Prostate gland (tissue), 2 donors: Measurements from ENCODE around the gene FAM24B. TPM values are rescaled to one million over a fixed set of nuclear protein-coding genes. Genes with fewer than 3 reads are reported as not detected.

Experiments
- DNase-seq: peaks from one replicate; pipeline ENCODE4 v3.0.0-alpha.2; 2019; ENCODE audit warnings: low spot score
- H3K27ac ChIP-seq, 2 donors: fragments of 200-600 bp; sonication (generic); 2 replicates each; pipeline ENCODE4 v1.5.1; 2017 to 2019
- H3K27me3 ChIP-seq: fragments of 200-600 bp; sonication (generic); replicated peaks from 2 replicates; pipeline ENCODE4 v1.5.1; 2019; ENCODE audit not compliant: insufficient read depth
- H3K36me3 ChIP-seq, 2 donors: fragments of 200-600 bp; sonication (generic); 1 replicate in 1 of 2; 2 replicates in 1 of 2; pipeline versions ENCODE4 v1.5.1 to v1.8.1; 2017 to 2019
- H3K4me1 ChIP-seq: fragments of 200-600 bp; sonication (generic); replicated peaks from 2 replicates; pipeline ENCODE4 v1.5.1; 2019
- H3K4me3 ChIP-seq, 2 donors: fragments of 200-600 bp; sonication (generic); 2 replicates each; pipeline ENCODE4 v1.5.1; 2017 to 2019
- H3K9me3 ChIP-seq: fragments of 200-600 bp; sonication (generic); 2 replicates; pipeline ENCODE4 v1.5.1; 2017
- POLR2A ChIP-seq: fragments of 450-650 bp; IDR thresholded peaks from one replicate; pipeline ENCODE4 v1.6.1; 2016; ENCODE audit warnings: antibody characterized with exemption, mild to moderate bottlenecking
- POLR2AphosphoS5 ChIP-seq: sonication (generic); formaldehyde crosslinking; IDR thresholded peaks from one replicate; pipeline ENCODE4 v1.6.1; 2017; ENCODE audit warnings: antibody characterized with exemption
- WGBS: methylation state at CpG from one replicate; pipeline ENCODE4 v1.1.5; 2018; 5-methylcytosine and 5-hydroxymethylcytosine counted together
- intact Hi-C: fragments of 100-400 bp; cut with DNase I; formaldehyde crosslinking; loops from one replicate; pipeline ENCODE4 v1.14.2; 2022
- total RNA-seq, 2 donors: library from RNA; depleted of rRNA; stranded (reverse); fragments of >200 nt; gene quantifications; one replicate each; pipeline ENCODE4 v1.1.0, GENCODE V29; 2016
- TF ChIP-seq, protein P1 (sequence below), 4 experiments: fragments of 200-600 bp in 2 of 4; fragments of 450-650 bp in 2 of 4; sonication (generic) in 2 of 4; IDR thresholded peaks; 1 replicate in 3 of 4; 2 replicates in 1 of 4; pipeline ENCODE4 v1.5.1; 2016 to 2019; ENCODE audit warnings: antibody characterized with exemption in 4 of 4, mild to moderate bottlenecking in 2 of 4, moderate library complexity in 2 of 4

FAM24B gene
- total RNA-seq, 2 donors from 2014 or later = 5.7 to 5.9 TPM

DNA sequence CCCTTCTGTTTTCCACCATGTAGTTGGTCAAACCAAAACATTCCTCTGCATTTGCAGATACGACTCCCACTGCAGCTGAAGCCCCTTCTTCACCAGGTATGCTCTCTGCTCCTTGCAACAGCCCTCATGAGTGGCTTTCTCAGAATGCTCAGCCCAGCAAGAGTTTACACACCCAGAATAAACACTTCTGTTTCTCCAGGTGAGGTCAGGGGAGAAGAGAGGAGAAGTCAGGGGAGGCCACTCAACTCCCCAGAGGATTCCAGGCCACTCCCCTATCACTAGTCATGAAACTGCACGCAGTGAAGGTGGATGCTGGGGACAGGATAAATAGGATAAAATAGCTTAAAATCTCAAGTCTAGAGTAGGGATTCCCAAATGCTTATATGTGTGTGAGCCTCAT, 64.9 kb downstream of the FAM24B start:
- H3K4me3 ChIP-seq = no peak overlapping the region
- 61% methylated on average over 2 of the region's 2 CpGs for WGBS
- TF ChIP-seq POLR2AphosphoS5 = no peak
- TF ChIP-seq POLR2A = no peak
- TF ChIP-seq, protein P1, sequence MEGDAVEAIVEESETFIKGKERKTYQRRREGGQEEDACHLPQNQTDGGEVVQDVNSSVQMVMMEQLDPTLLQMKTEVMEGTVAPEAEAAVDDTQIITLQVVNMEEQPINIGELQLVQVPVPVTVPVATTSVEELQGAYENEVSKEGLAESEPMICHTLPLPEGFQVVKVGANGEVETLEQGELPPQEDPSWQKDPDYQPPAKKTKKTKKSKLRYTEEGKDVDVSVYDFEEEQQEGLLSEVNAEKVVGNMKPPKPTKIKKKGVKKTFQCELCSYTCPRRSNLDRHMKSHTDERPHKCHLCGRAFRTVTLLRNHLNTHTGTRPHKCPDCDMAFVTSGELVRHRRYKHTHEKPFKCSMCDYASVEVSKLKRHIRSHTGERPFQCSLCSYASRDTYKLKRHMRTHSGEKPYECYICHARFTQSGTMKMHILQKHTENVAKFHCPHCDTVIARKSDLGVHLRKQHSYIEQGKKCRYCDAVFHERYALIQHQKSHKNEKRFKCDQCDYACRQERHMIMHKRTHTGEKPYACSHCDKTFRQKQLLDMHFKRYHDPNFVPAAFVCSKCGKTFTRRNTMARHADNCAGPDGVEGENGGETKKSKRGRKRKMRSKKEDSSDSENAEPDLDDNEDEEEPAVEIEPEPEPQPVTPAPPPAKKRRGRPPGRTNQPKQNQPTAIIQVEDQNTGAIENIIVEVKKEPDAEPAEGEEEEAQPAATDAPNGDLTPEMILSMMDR (IDR thresholded peaks at IDR 0.05) = no peak
- DNase-seq = no peak
- H3K9me3 ChIP-seq = no peaks in the 10 kb centered on the region
- no peaks in the 10 kb centered on the region for H3K4me1 ChIP-seq
- peaks cover 3% of the 10 kb centered on the region for H3K27me3 ChIP-seq
- no peak overlapping the region for H3K27ac ChIP-seq
- H3K36me3 ChIP-seq = no peaks in the 10 kb centered on the region
- intact Hi-C loops = no loop called here

DNA sequence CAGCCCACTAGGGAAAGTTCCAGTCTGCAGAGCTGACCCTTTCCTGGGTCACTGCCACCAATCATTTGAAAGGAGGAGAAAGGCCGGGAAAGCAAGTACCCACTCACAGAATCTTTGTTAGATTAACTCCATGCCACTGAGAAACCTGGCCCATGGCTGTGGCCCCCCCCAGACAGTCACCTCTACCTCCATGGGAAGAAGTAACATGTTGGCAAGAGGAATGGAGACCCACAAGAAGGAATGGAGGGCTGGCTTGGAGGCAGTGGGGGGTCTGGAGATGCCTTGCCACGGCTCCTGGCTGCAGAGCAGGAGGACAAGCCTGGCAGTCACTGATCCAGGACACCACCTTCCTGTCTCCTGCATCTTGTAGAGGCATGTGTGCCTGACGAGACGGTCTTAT, 66.6 kb downstream of the FAM24B start:
- Histone ChIP-seq H3K27me3 (no peaks in the 10 kb centered on the region), H3K4me1 (no peaks in the 10 kb centered on the region), H3K9me3 (no peaks in the 10 kb centered on the region), H3K36me3 (no peaks in the 10 kb centered on the region), H3K4me3 (no peak overlapping the region), H3K27ac (no peak overlapping the region)
- intact Hi-C loops = no loop called here
- 63% methylated on average over 4 of the region's 4 CpGs for WGBS
- no peak for DNase-seq
- TF ChIP-seq POLR2A = no peak
- no peak for TF ChIP-seq POLR2AphosphoS5
- TF ChIP-seq, protein P1 (IDR thresholded peaks at IDR 0.05) = no peak

DNA sequence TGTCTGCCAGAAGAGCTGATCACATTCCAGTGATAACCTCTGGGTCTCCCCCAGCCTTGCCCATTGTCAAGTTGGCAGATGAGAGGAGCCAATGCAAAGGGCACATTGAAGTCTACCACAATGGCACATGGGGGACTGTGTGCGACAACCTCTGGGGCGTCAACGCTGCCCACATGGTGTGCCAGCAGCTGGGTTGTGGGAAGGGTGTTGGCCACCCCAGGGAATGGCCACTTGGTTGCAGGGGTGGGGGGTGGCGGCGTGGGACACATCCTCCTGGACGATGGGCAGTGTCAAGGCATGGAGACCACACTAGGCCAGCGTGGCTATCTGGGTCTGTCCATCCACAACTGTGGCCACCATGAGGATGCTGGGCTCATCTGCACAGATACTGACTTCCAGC, 77.1 kb downstream of the FAM24B start:
- DNase-seq = no peak
- 99% methylated on average over 7 of the region's 7 CpGs for WGBS

More for the DNA sequence above, 77.1 kb downstream of the FAM24B start:
- Histone ChIP-seq H3K4me1 (no peaks in the 10 kb centered on the region), H3K9me3 (no peaks in the 10 kb centered on the region), H3K4me3 (no peak overlapping the region), H3K27ac (no peak overlapping the region), H3K27me3 (no peaks in the 10 kb centered on the region), H3K36me3 (no peaks in the 10 kb centered on the region)
- TF ChIP-seq POLR2A = no peak
- TF ChIP-seq, protein P1 (IDR thresholded peaks at IDR 0.05) = no peak
- TF ChIP-seq POLR2AphosphoS5 = no peak
- intact Hi-C loops = no loop called here

Other genes starting within 250 kb of the FAM24B start
- gene C10orf120, start 179.7 kb downstream of the FAM24B start, total RNA-seq = under 1 TPM in 1 of 2 donors, not detected in 1; 0.57 TPM
- gene CUZD1, start 33.7 kb downstream of the FAM24B start, total RNA-seq = under 1 TPM; 0.23 to 0.85 TPM
- not detected for gene FAM24A, start 31.0 kb upstream of the FAM24B start, total RNA-seq
- 10 to 100 TPM in 1 of 2 donors, 1 to 10 TPM in 1; 6.6 to 15.2 TPM for gene C10orf88, start 74.6 kb upstream of the FAM24B start, total RNA-seq
- 1 to 10 TPM; 5.1 to 10.0 TPM for gene PSTK, start 100.8 kb upstream of the FAM24B start, total RNA-seq
- 10 to 100 TPM in 1 of 2 donors, 1 to 10 TPM in 1; 9.8 to 15.8 TPM for gene IKZF5, start 129.2 kb upstream of the FAM24B start, total RNA-seq
- gene ACADSB, start 129.4 kb upstream of the FAM24B start, total RNA-seq = 10 to 100 TPM; 17.2 to 38.6 TPM